GM21367 (cell line): ENCODE data around the gene ZBTB44.
"Not testable (repeated sequence)": the region's sequence is repeated elsewhere in the genome, so short reads cannot be mapped to it uniquely, and the experiment has no call there.

ENCODE experiments used
- ATAC-seq: cut with Tn5 transposase; IDR thresholded peaks from one replicate; pipeline ENCODE4 v1.9.1; 2021; ENCODE audit not compliant: unreplicated experiment

ZBTB44 gene

DNA sequence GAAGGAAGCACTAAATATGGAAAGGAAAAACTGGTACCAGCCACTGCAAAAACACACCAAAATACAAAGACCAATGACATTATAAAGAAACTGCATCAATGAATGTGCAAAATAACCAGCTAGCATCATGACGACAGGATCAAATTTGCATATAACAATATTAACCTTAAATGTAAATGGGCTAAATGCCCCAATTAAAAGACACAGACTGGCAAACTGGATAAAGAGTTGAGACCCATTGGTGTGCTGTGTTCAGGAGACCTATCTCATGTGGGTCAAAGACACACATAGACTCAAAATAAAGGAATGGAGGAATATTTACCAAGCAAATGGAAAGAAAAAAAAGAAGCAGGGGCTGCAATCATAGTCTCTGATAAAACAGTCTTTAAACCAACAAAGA lies 63.0 kb downstream of the ZBTB44 start:
- not testable (repeated sequence) for ATAC-seq

GRCh38 chr11:130249929-130250328 lies 64.8 kb downstream of the ZBTB44 start:
- ATAC-seq, result not testable (repeated sequence)

DNA sequence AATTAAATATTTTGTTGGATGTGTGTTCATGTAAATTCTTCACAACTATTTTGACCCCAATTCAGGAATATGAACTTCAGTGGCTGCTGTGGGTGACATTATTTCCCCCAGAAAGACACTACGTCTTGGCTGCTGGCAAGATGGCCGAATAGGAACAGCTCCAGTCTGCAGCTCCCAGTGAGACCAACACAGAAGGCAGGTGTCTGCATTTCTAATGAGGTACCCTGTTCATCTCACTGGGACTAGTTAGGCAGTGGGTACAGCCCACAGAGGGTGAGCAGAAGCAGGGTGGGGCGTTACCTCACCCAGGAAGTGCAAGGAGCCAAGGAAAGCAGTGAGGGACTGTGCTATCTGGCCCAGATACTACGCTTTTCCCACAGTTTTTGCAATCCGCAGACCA lies 65.3 kb downstream of the ZBTB44 start:
- no peak for ATAC-seq

GRCh38 chr11:130247319-130247718 lies 67.4 kb downstream of the ZBTB44 start:
- no peak for ATAC-seq

DNA sequence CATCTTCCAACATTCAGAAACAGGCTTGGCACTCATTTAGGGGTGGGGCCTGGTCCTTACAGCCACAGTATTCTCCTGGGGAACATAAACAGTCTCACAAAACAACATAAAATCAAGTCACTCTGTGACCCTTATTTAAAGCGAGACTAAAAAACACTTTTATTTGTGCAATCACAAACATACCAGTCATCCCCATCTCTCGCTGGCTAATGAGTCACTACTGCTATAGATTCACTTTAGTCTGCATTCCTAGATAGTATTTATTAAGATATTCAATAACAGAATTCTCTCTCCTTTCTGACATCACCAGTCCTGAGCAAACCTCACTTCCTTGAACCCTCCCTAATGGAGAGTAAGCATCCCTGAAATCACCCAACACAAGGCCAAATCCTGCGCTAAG lies 68.0 kb downstream of the ZBTB44 start:
- ATAC-seq, result no peak

DNA sequence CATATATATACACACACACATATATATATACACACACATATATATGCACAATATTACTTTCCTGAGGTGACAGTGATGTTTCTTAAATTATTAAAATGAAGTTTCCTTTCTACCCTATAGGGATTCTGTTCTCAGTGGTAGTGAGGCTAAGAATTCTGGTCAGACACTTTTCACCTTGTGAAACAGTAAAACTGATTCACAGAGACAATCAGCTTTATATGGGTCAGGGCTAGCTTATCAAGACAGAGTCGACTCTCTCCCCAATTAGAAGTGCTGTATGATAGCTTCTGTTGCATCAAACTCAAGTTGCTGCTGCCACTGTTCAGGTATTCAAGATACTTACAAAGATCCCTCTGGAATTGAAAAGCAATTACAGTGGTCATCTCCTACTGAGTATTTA lies 68.4 kb downstream of the ZBTB44 start:
- ATAC-seq, result no peak

DNA sequence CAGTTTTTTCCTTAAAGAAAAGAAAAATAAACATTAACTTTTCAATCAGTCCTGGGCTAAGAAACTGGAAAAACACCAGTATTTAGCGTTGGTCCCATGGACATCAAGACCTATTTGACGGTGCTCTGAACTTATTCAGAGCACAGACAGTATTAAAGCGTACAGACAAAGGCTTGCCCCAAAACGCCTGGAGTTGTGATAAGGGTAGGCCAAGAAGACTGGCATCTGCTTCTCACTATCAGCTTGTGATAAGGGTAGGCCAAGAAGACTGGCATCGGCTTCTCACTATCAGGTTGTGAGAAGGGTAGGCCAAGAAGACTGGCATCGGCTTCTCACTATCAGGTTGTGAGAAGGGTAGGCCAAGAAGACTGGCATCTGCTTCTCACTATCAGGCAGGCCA lies 69.3 kb downstream of the ZBTB44 start:
- ATAC-seq, result not testable (repeated sequence)

GRCh38 chr11:130244848-130245247 lies 69.9 kb downstream of the ZBTB44 start:
- ATAC-seq, result no peak

GRCh38 chr11:130243816-130244215 lies 70.9 kb downstream of the ZBTB44 start:
- ATAC-seq, result peak; percentile 85

- ATAC-seq, result no peak
Observed at GRCh38 chr11:130241713-130242112, 73.0 kb downstream of the ZBTB44 start.

DNA sequence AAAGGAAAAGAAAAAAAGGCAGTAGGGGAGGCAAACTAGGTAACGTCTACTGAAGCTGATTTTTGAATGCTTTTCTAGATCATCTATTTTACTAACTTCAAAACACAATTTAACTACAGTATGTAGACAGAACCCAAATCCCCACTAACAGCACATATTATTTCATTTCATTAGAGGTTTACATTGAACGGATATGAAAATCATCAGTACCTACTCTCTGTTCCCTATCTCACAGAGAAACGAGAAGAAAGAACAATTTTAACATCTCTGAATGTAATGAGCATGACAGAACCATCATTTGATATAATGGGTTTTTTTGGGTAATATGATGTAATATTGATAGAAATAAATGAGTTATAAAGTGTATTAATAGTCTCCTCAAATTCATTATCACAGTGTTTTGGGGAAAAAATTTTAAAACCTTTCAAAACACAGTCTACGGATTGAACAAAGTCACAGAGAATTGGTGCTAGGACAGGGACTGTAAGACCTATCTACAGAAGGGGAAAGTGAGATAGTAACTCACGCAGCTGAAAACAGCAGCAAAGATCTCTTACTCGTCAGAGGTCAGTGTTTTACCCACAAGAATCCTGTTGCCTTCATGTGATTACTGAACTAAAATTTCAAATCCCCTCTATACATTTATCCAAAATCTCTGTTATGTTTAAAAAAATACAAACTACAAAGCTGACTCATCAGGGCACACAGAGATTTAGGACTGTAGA lies 77.3 kb downstream of the ZBTB44 start:
- no peak for ATAC-seq

DNA sequence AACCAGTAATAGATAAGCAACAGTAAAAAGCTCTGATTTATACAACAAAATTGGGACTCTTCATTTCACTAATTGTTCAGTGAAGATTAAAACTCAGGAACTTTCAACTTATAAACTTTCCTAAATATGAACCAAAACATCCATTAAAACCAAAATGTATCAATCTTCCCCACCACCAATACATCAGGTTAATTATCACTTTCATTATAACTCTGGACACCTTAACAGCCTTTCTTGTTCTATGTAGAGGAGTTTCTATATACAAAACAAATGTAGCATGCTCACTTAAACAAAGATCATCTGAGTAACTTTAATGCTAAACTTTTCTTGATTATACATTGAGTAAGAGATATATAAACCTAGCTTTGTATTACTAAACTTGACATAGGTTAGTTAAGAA lies 80.4 kb downstream of the ZBTB44 start:
- ATAC-seq, result no peak

GRCh38 chr11:130233888-130234287 lies 80.8 kb downstream of the ZBTB44 start:
- ATAC-seq, result not testable (repeated sequence)

DNA sequence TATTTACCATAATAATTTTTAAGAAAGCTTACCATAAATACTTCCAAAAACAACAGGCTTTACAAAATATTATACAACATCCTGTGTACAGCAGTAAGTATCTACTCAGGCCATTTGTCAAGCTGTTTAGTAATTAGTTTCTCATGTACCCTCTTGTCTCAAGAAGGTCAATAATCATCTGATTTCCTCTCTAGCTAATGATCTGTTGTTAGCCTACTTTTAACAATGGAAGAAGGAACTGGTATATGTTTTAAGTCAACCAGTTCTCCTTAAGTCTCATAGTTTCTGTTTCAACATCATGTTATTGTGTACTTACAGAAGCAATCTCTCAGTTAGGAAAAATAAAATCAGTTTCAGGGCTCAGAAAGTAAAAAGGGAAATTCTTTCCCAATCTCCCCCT lies 81.2 kb downstream of the ZBTB44 start:
- not testable (repeated sequence) for ATAC-seq

GRCh38 chr11:130227373-130227772 lies 87.3 kb downstream of the ZBTB44 start:
- ATAC-seq, result no peak

- no peak for ATAC-seq
Observed at GRCh38 chr11:130223291-130223971, 91.3 kb downstream of the ZBTB44 start.

GRCh38 chr11:130220311-130221035 lies 94.2 kb downstream of the ZBTB44 start:
- ATAC-seq, result no peak

DNA sequence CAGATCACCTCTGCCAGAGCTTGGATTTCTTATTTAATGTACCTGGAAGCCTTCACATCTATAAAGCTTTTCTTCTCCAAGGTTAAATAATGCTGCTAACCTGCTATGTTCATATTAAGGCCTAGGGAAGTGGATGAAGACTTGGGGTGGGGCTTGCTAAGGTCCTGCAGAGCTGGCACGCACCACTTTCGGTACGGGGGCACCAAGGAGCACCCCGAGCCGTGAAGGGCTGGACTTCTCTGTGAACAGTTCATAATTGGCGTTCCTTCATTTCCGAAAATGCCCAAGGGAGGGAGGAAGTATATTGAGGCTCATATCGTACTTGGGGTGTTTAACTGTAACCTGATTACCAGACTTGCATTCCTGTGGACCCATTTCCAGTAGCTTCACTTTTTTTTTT lies 95.6 kb downstream of the ZBTB44 start:
- ATAC-seq, result no peak

DNA sequence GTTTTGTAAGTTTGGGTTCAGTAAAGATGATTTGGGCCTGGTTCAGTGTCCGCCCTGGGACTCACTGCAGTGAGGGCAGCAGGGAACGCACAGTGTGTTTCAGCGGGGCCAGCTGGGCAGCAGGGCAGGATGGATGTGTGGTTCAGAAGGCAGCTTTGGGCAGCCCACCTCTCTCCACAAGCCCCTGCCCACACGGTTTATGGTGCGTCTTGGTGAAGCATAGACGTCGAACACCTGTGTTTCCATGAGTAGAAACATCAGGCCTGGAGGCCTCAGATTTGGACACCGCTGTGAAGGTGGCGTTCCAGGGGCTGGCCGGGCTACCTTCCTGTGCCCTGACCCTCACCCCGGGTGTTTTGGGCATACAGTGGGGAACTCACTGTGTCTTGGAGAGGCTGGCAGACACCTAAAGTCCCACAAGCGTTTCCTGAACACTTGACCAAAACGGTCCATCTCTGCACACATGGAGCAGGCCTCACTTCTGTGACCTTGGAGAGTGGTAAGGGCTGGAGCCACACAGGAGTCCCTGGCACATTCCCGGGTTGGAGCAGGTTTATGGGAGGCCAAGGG lies 96.1 kb downstream of the ZBTB44 start:
- no peak for ATAC-seq

- no peak for ATAC-seq
Observed at GRCh38 chr11:130217133-130218031, 97.3 kb downstream of the ZBTB44 start.
